ENCODE measurements around the gene ZBTB49. TPM values are rescaled to one million over a fixed set of nuclear protein-coding genes. Genes with fewer than 3 reads are reported as not detected.

Gene ZBTB49
- total RNA-seq, 4 donors from 2014 or later: 2.4 to 11.2 (median 6.0) TPM

- Histone ChIP-seq H3K9me3 (no peaks in the 10 kb centered on the region), H3K27me3 (no peaks in the 10 kb centered on the region), H3K4me1 (peaks cover 16 to 23% (median 19%) of the 10 kb centered on the region in 4 donors), H3K36me3 (no peaks in the 10 kb centered on the region), H3K27ac (no peak overlapping the region), H3K4me3 (no peak overlapping the region)
- in situ Hi-C loops (cut with MboI; ENCODE audit: low pct_ligation_motif_present in 1 of 4, low pct_unique_long_range_greater_than_20kb in 1 of 4, low sequenced_read_pairs in 3 of 4) (no loop called here), intact Hi-C loops (cut with DNase I; ENCODE audit: low total_unique reads) (no loop called here)
- TF ChIP-seq POLR2A (IDR thresholded peaks at IDR 0.05) (no peak), POLR2AphosphoS5 (IDR thresholded peaks at IDR 0.05) (no peak), EP300 (IDR thresholded peaks at IDR 0.05; ENCODE audit: low read depth) (no peak), CTCF (IDR thresholded peaks at IDR 0.05) (no peak)
- no peak for DNase-seq
- WGBS, 2 donors (ENCODE audit: low coverage in 1 of 2): 80 to 95% methylated on average over 1 to 3 of the region's 3 CpGs
Measured at GRCh38 chr4:4293279-4293678, 3.2 kb downstream of the ZBTB49 start.

- in situ Hi-C loops (cut with MboI; ENCODE audit: low pct_ligation_motif_present in 1 of 4, low pct_unique_long_range_greater_than_20kb in 1 of 4, low sequenced_read_pairs in 3 of 4) (no loop called here), intact Hi-C loops (cut with DNase I; ENCODE audit: low total_unique reads) (no loop called here)
- no peak for TF ChIP-seq CTCF (IDR thresholded peaks at IDR 0.05)
- TF ChIP-seq POLR2AphosphoS5 (IDR thresholded peaks at IDR 0.05): no peak
- TF ChIP-seq EP300 (IDR thresholded peaks at IDR 0.05; ENCODE audit: low read depth): no peak
- TF ChIP-seq POLR2A (IDR thresholded peaks at IDR 0.05): no peak
Measured at GRCh38 chr4:4296283-4296846, 6.3 kb downstream of the ZBTB49 start.

GRCh38 chr4:4299006-4299405, 9.0 kb downstream of the ZBTB49 start:
- in situ Hi-C loops (cut with MboI; ENCODE audit: low pct_ligation_motif_present in 1 of 4, low pct_unique_long_range_greater_than_20kb in 1 of 4, low sequenced_read_pairs in 3 of 4): no loop called here
- intact Hi-C loops (cut with DNase I; ENCODE audit: low total_unique reads): no loop called here
- H3K27me3 ChIP-seq: no peaks in the 10 kb centered on the region
- no peaks in the 10 kb centered on the region for H3K9me3 ChIP-seq
- DNase-seq: no peak
- WGBS, 2 donors (ENCODE audit: low coverage in 1 of 2): 90 to 96% methylated on average over 3 of the region's 3 CpGs
- H3K4me1 ChIP-seq: no peaks in the 10 kb centered on the region
- peaks cover 0 to 11% (median 6%) of the 10 kb centered on the region in 4 donors for H3K36me3 ChIP-seq
- no peak overlapping the region for H3K4me3 ChIP-seq
- no peak for TF ChIP-seq POLR2A (IDR thresholded peaks at IDR 0.05)
- no peak for TF ChIP-seq POLR2AphosphoS5 (IDR thresholded peaks at IDR 0.05)
- no peak for TF ChIP-seq EP300 (IDR thresholded peaks at IDR 0.05; ENCODE audit: low read depth)
- no peak for TF ChIP-seq CTCF (IDR thresholded peaks at IDR 0.05)
- no peak overlapping the region for H3K27ac ChIP-seq

More at GRCh38 chr4:4296283-4296846, 6.3 kb downstream of the ZBTB49 start:
- Histone ChIP-seq H3K9me3 (no peaks in the 10 kb centered on the region), H3K4me1 (peaks cover 1 to 4% (median 2%) of the 10 kb centered on the region in 4 donors), H3K4me3 (no peak overlapping the region), H3K36me3 (no peaks in the 10 kb centered on the region), H3K27ac (no peak overlapping the region), H3K27me3 (no peaks in the 10 kb centered on the region)
- WGBS, 2 donors (ENCODE audit: low coverage in 1 of 2): 96 to 100% methylated on average over 2 to 5 of the region's 5 CpGs
- DNase-seq: no peak

GRCh38 chr4:4302001-4302400, 11.9 kb downstream of the ZBTB49 start:
- WGBS, 2 donors (ENCODE audit: low coverage in 1 of 2): 75 to 95% methylated on average over 2 to 5 of the region's 5 CpGs
- Histone ChIP-seq H3K27ac (no peak overlapping the region), H3K4me1 (no peaks in the 10 kb centered on the region), H3K4me3 (no peak overlapping the region), H3K9me3 (no peaks in the 10 kb centered on the region), H3K36me3 (peaks cover 0 to 23% (median 6%) of the 10 kb centered on the region in 4 donors), H3K27me3 (no peaks in the 10 kb centered on the region)
- intact Hi-C loops (cut with DNase I; ENCODE audit: low total_unique reads) (no loop called here), in situ Hi-C loops (cut with MboI; ENCODE audit: low pct_ligation_motif_present in 1 of 4, low pct_unique_long_range_greater_than_20kb in 1 of 4, low sequenced_read_pairs in 3 of 4) (no loop called here)
- no peak for DNase-seq
- no peak for TF ChIP-seq POLR2A (IDR thresholded peaks at IDR 0.05)
- no peak for TF ChIP-seq POLR2AphosphoS5 (IDR thresholded peaks at IDR 0.05)
- TF ChIP-seq EP300 (IDR thresholded peaks at IDR 0.05; ENCODE audit: low read depth): no peak
- TF ChIP-seq CTCF (IDR thresholded peaks at IDR 0.05): no peak
